SJSA1 (cell line): ENCODE results near the gene CLEC3B. TPM values are rescaled to one million over a fixed set of nuclear protein-coding genes. Genes with fewer than 3 reads are reported as not detected.

ENCODE experiments used
- DNase-seq, 2 experiments: peaks; one replicate each; pipeline ENCODE4 v3.0.0-alpha.2; 2015 to 2020; ENCODE audit warnings: low spot score in 2 of 2, low read depth in 1 of 2
- H3K27ac ChIP-seq: fragments of 250-450 bp; sonication (Bioruptor Pico); 2 replicates; pipeline ENCODE4 v1.5.1; 2020; ENCODE audit warnings: mild to moderate bottlenecking, moderate library complexity
- H3K27me3 ChIP-seq: fragments of 250-450 bp; sonication (Bioruptor Pico); replicated peaks from 2 replicates; pipeline ENCODE4 v1.5.1; 2020; ENCODE audit warnings: mild to moderate bottlenecking, moderate library complexity
- H3K36me3 ChIP-seq: fragments of 250-450 bp; sonication (Bioruptor Pico); 2 replicates; pipeline ENCODE4 v1.5.1; 2020; ENCODE audit warnings: mild to moderate bottlenecking
- H3K4me1 ChIP-seq: fragments of 250-450 bp; sonication (Bioruptor Pico); replicated peaks from 2 replicates; pipeline ENCODE4 v1.6.1; 2021; ENCODE audit warnings: mild to moderate bottlenecking
- H3K4me3 ChIP-seq: fragments of 250-450 bp; sonication (Bioruptor Pico); 2 replicates; pipeline ENCODE4 v1.5.1; 2020; ENCODE audit warnings: mild to moderate bottlenecking
- H3K9me3 ChIP-seq: fragments of 250-450 bp; sonication (Bioruptor Pico); replicated peaks from 2 replicates; pipeline ENCODE4 v1.5.1; 2020; ENCODE audit warnings: mild to moderate bottlenecking
- total RNA-seq: library from RNA; depleted of rRNA; stranded (reverse); fragments of >200 nt; shearing (Covaris generic); gene quantifications from 2 replicates; pipeline ENCODE4 v1.2.3, GENCODE V29; 2014

Gene CLEC3B
- total RNA-seq, 1 experiment from 2014 or later = 4.4 TPM

- Histone ChIP-seq H3K9me3 (no peaks in the 10 kb centered on the region), H3K27me3 (no peaks in the 10 kb centered on the region), H3K27ac (peak overlapping the region; percentile 99), H3K4me1 (peaks cover 50% of the 10 kb centered on the region), H3K4me3 (no peak overlapping the region), H3K36me3 (peaks cover 19% of the 10 kb centered on the region)
- peak; percentile 79 to 90 for DNase-seq
These were observed 14.2 kb upstream of the CLEC3B start for GRCh38 chr3:45011756-45012508.

- no peak for DNase-seq
- Histone ChIP-seq H3K4me3 (no peak overlapping the region), H3K9me3 (no peaks in the 10 kb centered on the region), H3K36me3 (peaks cover 12% of the 10 kb centered on the region), H3K27me3 (no peaks in the 10 kb centered on the region), H3K27ac (peak overlapping the region; percentile 99), H3K4me1 (peaks cover 46% of the 10 kb centered on the region)
These were observed 13.5 kb upstream of the CLEC3B start for GRCh38 chr3:45012577-45012976.

- Histone ChIP-seq H3K9me3 (no peaks in the 10 kb centered on the region), H3K4me1 (peaks cover 16% of the 10 kb centered on the region), H3K27ac (no peak overlapping the region), H3K4me3 (no peak overlapping the region), H3K36me3 (peaks cover 12% of the 10 kb centered on the region), H3K27me3 (no peaks in the 10 kb centered on the region)
- no peak for DNase-seq
These were observed 9.2 kb upstream of the CLEC3B start for GRCh38 chr3:45016916-45017315.

- H3K27ac ChIP-seq = no peak overlapping the region
- H3K36me3 ChIP-seq = peaks cover 8% of the 10 kb centered on the region
- H3K9me3 ChIP-seq = no peaks in the 10 kb centered on the region
- peaks cover 7% of the 10 kb centered on the region for H3K4me1 ChIP-seq
- DNase-seq = no peak
- no peak overlapping the region for H3K4me3 ChIP-seq
- no peaks in the 10 kb centered on the region for H3K27me3 ChIP-seq
These were observed 8.3 kb upstream of the CLEC3B start for GRCh38 chr3:45017821-45018220.

GRCh38 chr3:45020534-45020933 lies 5.6 kb upstream of the CLEC3B start:
- Histone ChIP-seq H3K4me3 (no peak overlapping the region), H3K27ac (no peak overlapping the region), H3K36me3 (no peaks in the 10 kb centered on the region), H3K4me1 (peaks cover 12% of the 10 kb centered on the region), H3K27me3 (no peaks in the 10 kb centered on the region), H3K9me3 (no peaks in the 10 kb centered on the region)
- no peak for DNase-seq

GRCh38 chr3:45021524-45022297 lies 4.4 kb upstream of the CLEC3B start:
- H3K4me1 ChIP-seq = peaks cover 24% of the 10 kb centered on the region
- no peaks in the 10 kb centered on the region for H3K27me3 ChIP-seq
- no peak overlapping the region for H3K4me3 ChIP-seq
- no peak for DNase-seq
- no peaks in the 10 kb centered on the region for H3K9me3 ChIP-seq
- no peak overlapping the region for H3K27ac ChIP-seq
- no peaks in the 10 kb centered on the region for H3K36me3 ChIP-seq

- no peak overlapping the region for H3K4me3 ChIP-seq
- no peaks in the 10 kb centered on the region for H3K36me3 ChIP-seq
- H3K27ac ChIP-seq = no peak overlapping the region
- DNase-seq = no peak
- H3K27me3 ChIP-seq = no peaks in the 10 kb centered on the region
- H3K9me3 ChIP-seq = no peaks in the 10 kb centered on the region
- peaks cover 29% of the 10 kb centered on the region for H3K4me1 ChIP-seq
These were observed 2.4 kb upstream of the CLEC3B start for GRCh38 chr3:45023675-45024074.

GRCh38 chr3:45024542-45025255 lies 1.4 kb upstream of the CLEC3B start:
- Histone ChIP-seq H3K4me3 (no peak overlapping the region), H3K36me3 (no peaks in the 10 kb centered on the region), H3K9me3 (no peaks in the 10 kb centered on the region), H3K4me1 (peaks cover 29% of the 10 kb centered on the region), H3K27me3 (no peaks in the 10 kb centered on the region), H3K27ac (no peak overlapping the region)
- DNase-seq = no peak

GRCh38 chr3:45026957-45027356 lies 854 bp downstream of the CLEC3B start:
- peaks cover 29% of the 10 kb centered on the region for H3K4me1 ChIP-seq
- H3K4me3 ChIP-seq = no peak overlapping the region
- peak; percentile 31 to 70 for DNase-seq
- no peaks in the 10 kb centered on the region for H3K9me3 ChIP-seq
- no peaks in the 10 kb centered on the region for H3K36me3 ChIP-seq
- H3K27me3 ChIP-seq = no peaks in the 10 kb centered on the region
- peak overlapping the region; percentile 31 for H3K27ac ChIP-seq

GRCh38 chr3:45027441-45027840 lies 1.3 kb downstream of the CLEC3B start:
- Histone ChIP-seq H3K27ac (no peak overlapping the region), H3K4me3 (no peak overlapping the region), H3K36me3 (no peaks in the 10 kb centered on the region), H3K4me1 (peaks cover 29% of the 10 kb centered on the region), H3K9me3 (no peaks in the 10 kb centered on the region), H3K27me3 (no peaks in the 10 kb centered on the region)
- DNase-seq = no peak

- Histone ChIP-seq H3K4me3 (no peak overlapping the region), H3K9me3 (no peaks in the 10 kb centered on the region), H3K27ac (no peak overlapping the region), H3K27me3 (no peaks in the 10 kb centered on the region), H3K4me1 (peaks cover 29% of the 10 kb centered on the region), H3K36me3 (no peaks in the 10 kb centered on the region)
- DNase-seq = no peak
These were observed 3.1 kb downstream of the CLEC3B start for GRCh38 chr3:45029216-45029615.

- no peak for DNase-seq
- Histone ChIP-seq H3K4me3 (no peak overlapping the region), H3K27me3 (no peaks in the 10 kb centered on the region), H3K4me1 (peaks cover 27% of the 10 kb centered on the region), H3K9me3 (no peaks in the 10 kb centered on the region), H3K36me3 (no peaks in the 10 kb centered on the region), H3K27ac (no peak overlapping the region)
These were observed 3.6 kb downstream of the CLEC3B start for GRCh38 chr3:45029661-45030060.

GRCh38 chr3:45031531-45031930 lies 5.4 kb downstream of the CLEC3B start:
- peaks cover 10% of the 10 kb centered on the region for H3K4me1 ChIP-seq

GRCh38 chr3:45032113-45032512 lies 6.0 kb downstream of the CLEC3B start:
- Histone ChIP-seq H3K4me1 (peaks cover 4% of the 10 kb centered on the region), H3K4me3 (no peak overlapping the region), H3K36me3 (no peaks in the 10 kb centered on the region), H3K27ac (no peak overlapping the region), H3K9me3 (no peaks in the 10 kb centered on the region), H3K27me3 (no peaks in the 10 kb centered on the region)
- no peak for DNase-seq

More at GRCh38 chr3:45031531-45031930, 5.4 kb downstream of the CLEC3B start:
- no peaks in the 10 kb centered on the region for H3K27me3 ChIP-seq
- no peaks in the 10 kb centered on the region for H3K9me3 ChIP-seq
- DNase-seq = no peak
- no peaks in the 10 kb centered on the region for H3K36me3 ChIP-seq
- H3K27ac ChIP-seq = no peak overlapping the region
- H3K4me3 ChIP-seq = no peak overlapping the region
